Stimulated activated naive CD8-positive, alpha-beta T cell treated with anti-CD3 and anti-CD28 coated beads, Interleukin-15, amount 100 ng/mL, for 72 hours (primary cell): ENCODE results near the gene LHX1.
A peak's percentile ranks its signal among the peaks of the same experiment; 100 is the strongest.

Source experiments
- ATAC-seq: fragments of 150-1000 bp; cut with Tn5 transposase; 2 replicates; pipeline ENCODE4 v1.10.0; 2021; ENCODE audit warnings: mild to moderate bottlenecking, moderate library complexity
- DNase-seq, 2 donors: peaks; one replicate each; pipeline ENCODE4 v3.0.0; 2021 to 2022
- H3K27ac Mint-ChIP-seq, 2 donors: one replicate each; pipeline ENCODE4 v1.8.0; 2022; ENCODE audit warnings: mild to moderate bottlenecking in 2 of 2, mixed read lengths in 2 of 2, moderate library complexity in 2 of 2
- H3K27me3 Mint-ChIP-seq: one replicate; pipeline ENCODE4 v1.8.0; 2022; ENCODE audit warnings: mixed read lengths
- H3K4me1 Mint-ChIP-seq: one replicate; pipeline ENCODE4 v1.8.0; 2022; ENCODE audit warnings: mild to moderate bottlenecking, mixed read lengths
- H3K4me3 Mint-ChIP-seq, 2 donors: one replicate each; pipeline ENCODE4 v1.8.0; 2022; ENCODE audit warnings: mild to moderate bottlenecking in 2 of 2, mixed read lengths in 2 of 2, moderate library complexity in 1 of 2
- H3K9me3 Mint-ChIP-seq, 2 donors: one replicate each; pipeline ENCODE4 v1.8.0; 2022; ENCODE audit warnings: mixed read lengths in 2 of 2

Gene LHX1

GRCh38 chr17:36942019-36942599 lies 4.8 kb downstream of the LHX1 start:
- Mint-ChIP-seq H3K4me1 (peaks cover 70% of the 10 kb centered on the region), H3K27ac (no peak overlapping the region), H3K4me3 (peak overlapping the region; percentile 38 to 66), H3K27me3 (peaks cover 100% of the 10 kb centered on the region), H3K9me3 (no peaks in the 10 kb centered on the region)
- DNase-seq (peak; percentile 16 to 26), ATAC-seq (peak; percentile 18)

DNA sequence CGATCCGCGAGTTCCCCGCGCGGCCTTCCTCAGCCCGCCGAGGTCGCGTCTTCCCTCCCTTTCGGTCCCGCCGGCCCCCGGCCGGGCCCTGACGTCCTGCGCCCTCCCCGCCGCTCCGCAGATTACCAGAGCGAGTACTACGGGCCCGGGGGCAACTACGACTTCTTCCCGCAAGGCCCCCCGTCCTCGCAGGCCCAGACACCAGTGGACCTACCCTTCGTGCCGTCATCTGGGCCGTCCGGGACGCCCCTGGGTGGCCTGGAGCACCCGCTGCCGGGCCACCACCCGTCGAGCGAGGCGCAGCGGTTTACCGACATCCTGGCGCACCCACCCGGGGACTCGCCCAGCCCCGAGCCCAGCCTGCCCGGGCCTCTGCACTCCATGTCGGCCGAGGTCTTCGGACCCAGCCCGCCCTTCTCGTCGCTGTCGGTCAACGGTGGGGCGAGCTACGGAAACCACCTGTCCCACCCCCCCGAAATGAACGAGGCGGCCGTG lies 5.4 kb downstream of the LHX1 start:
- Mint-ChIP-seq H3K9me3 (no peaks in the 10 kb centered on the region), H3K4me1 (peaks cover 70% of the 10 kb centered on the region)
- DNase-seq = peak in 1 of 2 donors; percentile 30

GRCh38 chr17:36943250-36944191 lies 6.2 kb downstream of the LHX1 start:
- H3K27me3 Mint-ChIP-seq = peaks cover 93% of the 10 kb centered on the region
- ATAC-seq (no peak), DNase-seq (no peak)
- peaks cover 70% of the 10 kb centered on the region for H3K4me1 Mint-ChIP-seq
- H3K9me3 Mint-ChIP-seq = no peaks in the 10 kb centered on the region
- H3K4me3 Mint-ChIP-seq = peak overlapping the region; percentile 34 to 66
- H3K27ac Mint-ChIP-seq = no peak overlapping the region

More for the DNA sequence above, 5.4 kb downstream of the LHX1 start:
- ATAC-seq = peak; percentile 37
- no peak overlapping the region for H3K27ac Mint-ChIP-seq
- peaks cover 100% of the 10 kb centered on the region for H3K27me3 Mint-ChIP-seq
- peak overlapping the region; percentile 38 to 66 for H3K4me3 Mint-ChIP-seq

DNA sequence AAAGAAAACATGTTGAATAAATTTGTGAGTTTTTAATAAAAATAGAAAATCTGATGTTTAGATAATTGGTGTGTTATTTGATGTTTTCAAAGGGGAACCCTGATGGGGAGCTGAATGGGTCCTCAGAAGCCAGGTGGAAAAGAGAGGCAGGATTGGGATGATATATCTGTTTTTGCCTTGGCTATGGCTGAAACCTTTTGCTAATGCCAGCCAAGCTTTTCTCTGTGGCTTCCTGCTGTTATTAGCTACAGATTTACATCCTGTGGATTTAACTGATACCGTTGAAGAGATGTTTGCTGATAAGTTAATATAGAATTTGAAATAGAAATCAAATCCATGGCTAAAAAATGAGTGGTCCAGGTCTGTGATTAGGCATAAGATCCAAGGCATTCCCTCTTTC lies 7.3 kb downstream of the LHX1 start:
- Mint-ChIP-seq H3K27me3 (peaks cover 83% of the 10 kb centered on the region), H3K4me3 (no peak overlapping the region), H3K9me3 (no peaks in the 10 kb centered on the region), H3K4me1 (peaks cover 68% of the 10 kb centered on the region), H3K27ac (no peak overlapping the region)
- DNase-seq (no peak), ATAC-seq (no peak)

GRCh38 chr17:36945140-36945539 lies 7.9 kb downstream of the LHX1 start:
- no peak overlapping the region for H3K27ac Mint-ChIP-seq

GRCh38 chr17:36945959-36946725 lies 8.9 kb downstream of the LHX1 start:
- H3K27ac Mint-ChIP-seq = no peak overlapping the region
- H3K4me1 Mint-ChIP-seq = peaks cover 68% of the 10 kb centered on the region
- no peak overlapping the region for H3K4me3 Mint-ChIP-seq
- no peaks in the 10 kb centered on the region for H3K9me3 Mint-ChIP-seq
- peaks cover 67% of the 10 kb centered on the region for H3K27me3 Mint-ChIP-seq
- ATAC-seq = no peak
- no peak for DNase-seq

More at GRCh38 chr17:36945140-36945539, 7.9 kb downstream of the LHX1 start:
- peaks cover 77% of the 10 kb centered on the region for H3K27me3 Mint-ChIP-seq
- DNase-seq (no peak), ATAC-seq (no peak)
- H3K4me1 Mint-ChIP-seq = peaks cover 68% of the 10 kb centered on the region
- no peaks in the 10 kb centered on the region for H3K9me3 Mint-ChIP-seq
- no peak overlapping the region for H3K4me3 Mint-ChIP-seq

DNA sequence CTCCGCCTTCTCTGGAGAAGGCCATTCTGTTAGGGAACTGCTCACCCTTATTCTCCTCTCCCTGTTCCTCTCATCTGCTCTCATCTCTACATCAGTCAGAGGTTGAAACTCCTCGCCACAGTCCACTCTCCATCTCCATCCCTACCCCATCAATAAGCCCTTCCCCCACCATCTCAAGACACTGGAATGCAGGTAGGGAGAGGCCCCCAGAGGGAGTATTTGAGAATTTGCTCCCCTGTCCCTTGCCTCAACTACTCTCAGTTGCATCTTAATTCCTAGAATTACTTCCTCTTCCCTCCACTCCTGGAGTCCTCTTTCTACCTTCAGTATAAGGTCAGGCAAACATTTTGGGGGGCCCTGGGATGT lies 9.4 kb downstream of the LHX1 start:
- no peak overlapping the region for H3K4me3 Mint-ChIP-seq
- peaks cover 64% of the 10 kb centered on the region for H3K4me1 Mint-ChIP-seq
- H3K9me3 Mint-ChIP-seq = no peaks in the 10 kb centered on the region
- peaks cover 62% of the 10 kb centered on the region for H3K27me3 Mint-ChIP-seq
- ATAC-seq = no peak
- H3K27ac Mint-ChIP-seq = no peak overlapping the region
- no peak for DNase-seq

DNA sequence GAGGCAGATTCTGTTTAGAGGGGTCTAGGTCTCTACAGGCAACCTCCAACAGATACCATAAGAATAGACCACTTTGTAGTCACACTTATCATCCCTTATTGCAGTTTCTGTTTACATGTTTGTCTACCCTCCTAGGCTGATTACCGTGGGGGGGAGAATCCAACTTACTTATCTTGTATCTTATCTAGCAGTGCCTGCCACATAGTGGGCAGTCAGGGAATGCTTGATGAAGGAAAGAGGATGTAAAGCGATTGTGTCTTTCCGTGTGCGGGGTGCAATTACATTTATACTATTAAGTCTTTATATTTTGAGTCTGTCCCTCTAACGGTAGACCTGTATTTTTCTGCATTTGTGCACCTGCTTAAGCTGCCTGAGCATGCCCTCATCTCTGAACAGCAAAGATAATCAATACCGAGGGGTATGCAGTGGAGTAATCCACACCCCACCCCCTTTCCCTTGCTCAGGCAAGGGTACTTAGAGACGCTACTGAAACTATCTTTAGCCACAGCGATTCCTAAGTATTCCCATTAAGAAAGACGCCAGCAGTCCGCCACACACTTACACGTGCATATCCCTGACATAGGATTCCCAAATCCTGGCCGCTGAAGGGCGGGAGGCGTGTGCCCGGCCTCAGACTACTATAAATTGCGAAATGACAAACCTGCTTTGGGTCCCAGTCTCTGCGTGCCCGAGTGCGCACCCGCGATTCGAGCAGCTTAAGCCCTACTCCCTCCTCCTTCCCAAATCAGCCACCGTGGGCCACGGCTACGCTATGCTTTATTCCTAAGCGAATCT lies 10.8 kb downstream of the LHX1 start:
- Mint-ChIP-seq H3K4me3 (peak overlapping the region; percentile 93 to 100), H3K27me3 (peaks cover 47% of the 10 kb centered on the region), H3K4me1 (peaks cover 73% of the 10 kb centered on the region), H3K27ac (peak overlapping the region; percentile 99 to 100), H3K9me3 (no peaks in the 10 kb centered on the region)
- ATAC-seq (peak; percentile 66), DNase-seq (no peak)

- ATAC-seq = peak; percentile 99
- Mint-ChIP-seq H3K27ac (peak within 1 kb of the TSS; percentile 99 to 100), H3K9me3 (no peaks in the 10 kb centered on the region), H3K27me3 (peaks cover 40% of the 10 kb centered on the region), H3K4me3 (peak within 1 kb of the TSS; percentile 93 to 100), H3K4me1 (peaks cover 67% of the 10 kb centered on the region)
- peak; percentile 97 for DNase-seq
These were observed 11.6 kb downstream of the LHX1 start, which contains the start of gene AATF for GRCh38 chr17:36948717-36949460. AATF (plus strand) TSS chr17:36948954; CDS start chr17:36949126, 172 bp downstream.

- no peak for ATAC-seq
- H3K27ac Mint-ChIP-seq = peak overlapping the region; percentile 91 to 100
- DNase-seq = no peak
- peak overlapping the region; percentile 93 to 100 for H3K4me3 Mint-ChIP-seq
- no peaks in the 10 kb centered on the region for H3K9me3 Mint-ChIP-seq
- H3K27me3 Mint-ChIP-seq = peaks cover 34% of the 10 kb centered on the region
- H3K4me1 Mint-ChIP-seq = peaks cover 71% of the 10 kb centered on the region
These were observed 12.2 kb downstream of the LHX1 start for GRCh38 chr17:36949461-36949927.

- H3K27ac Mint-ChIP-seq = peak overlapping the region in 1 of 2 donors; percentile 91
- H3K9me3 Mint-ChIP-seq = no peaks in the 10 kb centered on the region
- ATAC-seq (no peak), DNase-seq (no peak)
- peak overlapping the region; percentile 93 to 100 for H3K4me3 Mint-ChIP-seq
- H3K4me1 Mint-ChIP-seq = peaks cover 73% of the 10 kb centered on the region
- peaks cover 28% of the 10 kb centered on the region for H3K27me3 Mint-ChIP-seq
These were observed 12.8 kb downstream of the LHX1 start for GRCh38 chr17:36950027-36950426.

GRCh38 chr17:36951084-36951789 lies 14.0 kb downstream of the LHX1 start:
- peaks cover 16% of the 10 kb centered on the region for H3K27me3 Mint-ChIP-seq
- peaks cover 68% of the 10 kb centered on the region for H3K4me1 Mint-ChIP-seq
- DNase-seq = no peak
- ATAC-seq = no peak
- peak overlapping the region; percentile 31 to 93 for H3K4me3 Mint-ChIP-seq
- H3K27ac Mint-ChIP-seq = no peak overlapping the region
- no peaks in the 10 kb centered on the region for H3K9me3 Mint-ChIP-seq

DNA sequence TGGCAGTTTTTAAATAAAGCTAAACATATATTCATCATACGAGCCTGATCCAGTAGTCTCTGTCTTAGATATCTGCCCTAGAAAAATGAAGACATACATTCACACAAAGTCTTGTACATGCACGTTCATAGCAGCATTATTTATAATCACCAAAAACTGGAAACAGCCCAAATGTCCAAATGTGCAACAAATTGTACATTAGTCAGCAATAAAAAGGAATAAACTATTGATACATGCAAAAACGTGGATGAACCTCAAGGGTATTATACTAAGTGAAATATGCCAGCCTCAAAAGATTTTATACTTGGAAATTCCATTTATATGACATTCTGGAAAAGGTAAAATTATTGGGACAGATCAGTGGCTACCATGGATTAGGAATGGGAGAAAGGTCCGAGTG lies 34.2 kb downstream of the LHX1 start:
- ATAC-seq (no peak), DNase-seq (no peak)
- peaks cover 35% of the 10 kb centered on the region for H3K4me1 Mint-ChIP-seq
- no peak overlapping the region for H3K4me3 Mint-ChIP-seq
- no peaks in the 10 kb centered on the region for H3K9me3 Mint-ChIP-seq
- no peaks in the 10 kb centered on the region for H3K27me3 Mint-ChIP-seq
- no peak overlapping the region for H3K27ac Mint-ChIP-seq
